ENCODE data around the gene CBLC.
"Not testable (repeated sequence)": the region's sequence is repeated elsewhere in the genome, so short reads cannot be mapped to it uniquely, and the experiment has no call there.

The CBLC gene

GRCh38 chr19:44765949-44766335, 11.7 kb upstream of the CBLC start:
- no peaks in the 10 kb centered on the region for H3K27me3 ChIP-seq (ENCODE audit: insufficient read depth, low read length, poor library complexity)
- H3K9me3 ChIP-seq (ENCODE audit: insufficient read depth, low read length, severe bottlenecking) = no peaks in the 10 kb centered on the region
- no peak for TF ChIP-seq EZH2 (IDR thresholded peaks at IDR 0.05; ENCODE audit: borderline replicate concordance, low read depth, low read length, severe bottlenecking)
- TF ChIP-seq CTCF (IDR thresholded peaks at IDR 0.05; ENCODE audit: borderline replicate concordance, extremely low read depth, low read length, poor library complexity, severe bottlenecking) = no peak
- no peaks in the 10 kb centered on the region; the same call in 1 of the 2 replicates for H3K4me1 ChIP-seq (ENCODE audit: insufficient read depth, low read length)
- DNase-seq (no peak), ATAC-seq (ENCODE audit: insufficient read depth, low read depth) (no peak)
- no peaks in the 10 kb centered on the region for H3K79me2 ChIP-seq (ENCODE audit: insufficient read depth, low read length)
- no peak overlapping the region for H3K4me2 ChIP-seq (ENCODE audit: insufficient read depth, low read length)
- no peak overlapping the region for H3K4me3 ChIP-seq (ENCODE audit: low read depth in 1 of 2, low read length in 2 of 2)
- no peak overlapping the region for H2AFZ ChIP-seq (ENCODE audit: low read depth, low read length)
- no peak overlapping the region for H3K9ac ChIP-seq (ENCODE audit: low read depth, low read length)
- H3K27ac ChIP-seq (ENCODE audit: low read length) = no peak overlapping the region
- no peaks in the 10 kb centered on the region for H3K36me3 ChIP-seq (ENCODE audit: insufficient read depth, low read length)
- H4K20me1 ChIP-seq (ENCODE audit: insufficient read depth, low read length) = no peaks in the 10 kb centered on the region

GRCh38 chr19:44767295-44768180, 10.2 kb upstream of the CBLC start:
- Histone ChIP-seq H3K9me3 (ENCODE audit: insufficient read depth, low read length, severe bottlenecking) (no peaks in the 10 kb centered on the region), H3K27ac (ENCODE audit: low read length) (no peak overlapping the region), H3K36me3 (ENCODE audit: insufficient read depth, low read length) (no peaks in the 10 kb centered on the region), H3K4me1 (ENCODE audit: insufficient read depth, low read length) (no peaks in the 10 kb centered on the region; the same call in 1 of the 2 replicates), H3K4me3 (ENCODE audit: low read depth in 1 of 2, low read length in 2 of 2) (no peak overlapping the region), H3K27me3 (ENCODE audit: insufficient read depth, low read length, poor library complexity) (no peaks in the 10 kb centered on the region), H4K20me1 (ENCODE audit: insufficient read depth, low read length) (no peaks in the 10 kb centered on the region), H3K4me2 (ENCODE audit: insufficient read depth, low read length) (no peak overlapping the region), H3K9ac (ENCODE audit: low read depth, low read length) (no peak overlapping the region), H3K79me2 (ENCODE audit: insufficient read depth, low read length) (no peaks in the 10 kb centered on the region), H2AFZ (ENCODE audit: low read depth, low read length) (no peak overlapping the region)
- TF ChIP-seq EZH2 (IDR thresholded peaks at IDR 0.05; ENCODE audit: borderline replicate concordance, low read depth, low read length, severe bottlenecking) (no peak), CTCF (IDR thresholded peaks at IDR 0.05; ENCODE audit: borderline replicate concordance, extremely low read depth, low read length, poor library complexity, severe bottlenecking) (no peak)
- DNase-seq (no peak), ATAC-seq (ENCODE audit: insufficient read depth, low read depth) (no peak)

- Histone ChIP-seq H3K27ac (ENCODE audit: low read length) (no peak overlapping the region), H3K9ac (ENCODE audit: low read depth, low read length) (no peak overlapping the region)
- peak; percentile 82 for TF ChIP-seq CTCF (IDR thresholded peaks at IDR 0.05; ENCODE audit: borderline replicate concordance, extremely low read depth, low read length, poor library complexity, severe bottlenecking)
- TF ChIP-seq EZH2 (IDR thresholded peaks at IDR 0.05; ENCODE audit: borderline replicate concordance, low read depth, low read length, severe bottlenecking) = no peak
Observed at GRCh38 chr19:44770550-44771257, 7.0 kb upstream of the CBLC start.

GRCh38 chr19:44772144-44772543, 5.5 kb upstream of the CBLC start:
- not testable (repeated sequence) for H3K9me3 ChIP-seq (ENCODE audit: insufficient read depth, low read length, severe bottlenecking); H3K9ac ChIP-seq (ENCODE audit: low read depth, low read length); H3K4me3 ChIP-seq (ENCODE audit: low read depth in 1 of 2, low read length in 2 of 2); H3K4me1 ChIP-seq (ENCODE audit: insufficient read depth, low read length); H3K79me2 ChIP-seq (ENCODE audit: insufficient read depth, low read length); DNase-seq; H2AFZ ChIP-seq (ENCODE audit: low read depth, low read length); H3K4me2 ChIP-seq (ENCODE audit: insufficient read depth, low read length); H3K36me3 ChIP-seq (ENCODE audit: insufficient read depth, low read length); H3K27ac ChIP-seq (ENCODE audit: low read length); H4K20me1 ChIP-seq (ENCODE audit: insufficient read depth, low read length); H3K27me3 ChIP-seq (ENCODE audit: insufficient read depth, low read length, poor library complexity); ATAC-seq (ENCODE audit: insufficient read depth, low read depth)

More at GRCh38 chr19:44770550-44771257, 7.0 kb upstream of the CBLC start:
- no peaks in the 10 kb centered on the region for H3K27me3 ChIP-seq (ENCODE audit: insufficient read depth, low read length, poor library complexity)
- no peaks in the 10 kb centered on the region for H3K9me3 ChIP-seq (ENCODE audit: insufficient read depth, low read length, severe bottlenecking)
- H2AFZ ChIP-seq (ENCODE audit: low read depth, low read length) = no peak overlapping the region
- 0 out of 2 replicates have a peak overlapping the region, but pooled peaks have one; percentile 11 for H3K4me2 ChIP-seq (ENCODE audit: insufficient read depth, low read length)
- DNase-seq = peak; percentile 84
- H3K79me2 ChIP-seq (ENCODE audit: insufficient read depth, low read length) = no peaks in the 10 kb centered on the region
- no peaks in the 10 kb centered on the region; the same call in 1 of the 2 replicates for H3K4me1 ChIP-seq (ENCODE audit: insufficient read depth, low read length)
- peak; percentile 97 for ATAC-seq (ENCODE audit: insufficient read depth, low read depth)
- H3K36me3 ChIP-seq (ENCODE audit: insufficient read depth, low read length) = no peaks in the 10 kb centered on the region
- no peak overlapping the region for H3K4me3 ChIP-seq (ENCODE audit: low read depth in 1 of 2, low read length in 2 of 2)
- H4K20me1 ChIP-seq (ENCODE audit: insufficient read depth, low read length) = no peaks in the 10 kb centered on the region

Measured in DND-41 (cell line).